GM12874 (cell line): Measurements from ENCODE around the gene GLRX2.

Source experiments
- TF ChIP-seq, protein P1 (sequence below): IDR thresholded peaks from 2 replicates; pipeline ENCODE4 v1.5.1; 2011; ENCODE audit warnings: low read depth, mild to moderate bottlenecking, control low read depth, low read length, moderate library complexity; ENCODE audit not compliant: insufficient read depth

The GLRX2 gene

DNA sequence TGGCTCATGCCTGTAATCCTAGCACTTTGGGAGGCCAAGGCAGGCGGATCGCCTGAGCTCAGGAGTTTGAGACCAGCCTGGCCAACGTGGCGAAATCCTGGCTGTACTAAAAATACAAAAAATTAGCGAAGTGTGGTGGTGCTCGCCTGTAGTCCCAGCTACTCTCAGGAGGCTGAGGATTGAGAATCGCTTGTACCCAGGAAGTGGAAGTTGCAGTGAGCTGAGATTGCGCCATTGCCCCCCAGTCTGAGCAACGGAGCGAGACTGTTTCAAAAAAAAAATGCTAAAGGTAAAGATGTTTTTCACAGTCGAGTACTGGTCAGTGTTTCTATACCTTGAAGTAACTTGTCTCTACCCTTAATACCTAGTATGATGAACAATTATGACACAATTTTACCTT, 11.1 kb downstream of the GLRX2 start:
- TF ChIP-seq, protein P1, sequence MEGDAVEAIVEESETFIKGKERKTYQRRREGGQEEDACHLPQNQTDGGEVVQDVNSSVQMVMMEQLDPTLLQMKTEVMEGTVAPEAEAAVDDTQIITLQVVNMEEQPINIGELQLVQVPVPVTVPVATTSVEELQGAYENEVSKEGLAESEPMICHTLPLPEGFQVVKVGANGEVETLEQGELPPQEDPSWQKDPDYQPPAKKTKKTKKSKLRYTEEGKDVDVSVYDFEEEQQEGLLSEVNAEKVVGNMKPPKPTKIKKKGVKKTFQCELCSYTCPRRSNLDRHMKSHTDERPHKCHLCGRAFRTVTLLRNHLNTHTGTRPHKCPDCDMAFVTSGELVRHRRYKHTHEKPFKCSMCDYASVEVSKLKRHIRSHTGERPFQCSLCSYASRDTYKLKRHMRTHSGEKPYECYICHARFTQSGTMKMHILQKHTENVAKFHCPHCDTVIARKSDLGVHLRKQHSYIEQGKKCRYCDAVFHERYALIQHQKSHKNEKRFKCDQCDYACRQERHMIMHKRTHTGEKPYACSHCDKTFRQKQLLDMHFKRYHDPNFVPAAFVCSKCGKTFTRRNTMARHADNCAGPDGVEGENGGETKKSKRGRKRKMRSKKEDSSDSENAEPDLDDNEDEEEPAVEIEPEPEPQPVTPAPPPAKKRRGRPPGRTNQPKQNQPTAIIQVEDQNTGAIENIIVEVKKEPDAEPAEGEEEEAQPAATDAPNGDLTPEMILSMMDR, result no peak

GRCh38 chr1:193090865-193091264, 14.3 kb downstream of the GLRX2 start:
- TF ChIP-seq, protein P1, result no peak

GRCh38 chr1:193087893-193088292, 17.3 kb downstream of the GLRX2 start:
- TF ChIP-seq, protein P1, result no peak

DNA sequence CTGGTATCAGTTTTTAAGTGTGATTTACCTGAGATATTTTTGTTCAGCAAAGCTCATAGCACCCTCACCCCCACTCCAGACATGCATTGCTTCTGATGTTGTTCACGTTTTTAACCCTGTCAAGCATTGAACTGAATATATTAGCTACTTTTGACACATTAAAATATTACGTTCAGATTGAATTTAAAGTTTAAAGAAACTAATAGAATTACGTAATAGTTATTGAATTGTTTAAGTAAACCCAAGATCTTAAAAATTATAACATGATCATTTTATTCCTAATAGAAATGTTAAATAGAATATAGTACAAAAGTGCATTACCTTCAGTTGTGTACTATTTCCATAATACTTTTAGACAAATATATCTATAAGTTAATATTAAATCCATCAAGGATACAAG, 18.9 kb downstream of the GLRX2 start:
- TF ChIP-seq, protein P1, result no peak

DNA sequence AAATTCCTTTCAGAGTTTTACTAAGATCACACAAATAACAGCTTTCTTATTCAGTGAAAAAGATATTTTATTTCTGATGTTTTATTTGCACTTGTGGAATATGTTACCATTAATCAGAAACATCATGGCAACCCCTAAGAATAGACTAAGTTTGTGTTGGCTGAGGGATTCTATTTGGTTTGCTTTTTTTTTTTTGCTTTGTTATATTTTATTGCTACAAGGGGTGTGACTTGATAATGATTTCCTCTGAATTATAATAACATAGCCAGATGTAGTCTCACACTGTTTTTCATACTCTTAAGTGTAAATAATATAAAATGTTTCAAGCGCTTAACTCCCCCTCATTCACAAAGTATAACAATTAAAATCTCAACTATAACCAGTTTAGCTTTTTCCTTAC, 20.0 kb downstream of the GLRX2 start:
- TF ChIP-seq, protein P1, result no peak

DNA sequence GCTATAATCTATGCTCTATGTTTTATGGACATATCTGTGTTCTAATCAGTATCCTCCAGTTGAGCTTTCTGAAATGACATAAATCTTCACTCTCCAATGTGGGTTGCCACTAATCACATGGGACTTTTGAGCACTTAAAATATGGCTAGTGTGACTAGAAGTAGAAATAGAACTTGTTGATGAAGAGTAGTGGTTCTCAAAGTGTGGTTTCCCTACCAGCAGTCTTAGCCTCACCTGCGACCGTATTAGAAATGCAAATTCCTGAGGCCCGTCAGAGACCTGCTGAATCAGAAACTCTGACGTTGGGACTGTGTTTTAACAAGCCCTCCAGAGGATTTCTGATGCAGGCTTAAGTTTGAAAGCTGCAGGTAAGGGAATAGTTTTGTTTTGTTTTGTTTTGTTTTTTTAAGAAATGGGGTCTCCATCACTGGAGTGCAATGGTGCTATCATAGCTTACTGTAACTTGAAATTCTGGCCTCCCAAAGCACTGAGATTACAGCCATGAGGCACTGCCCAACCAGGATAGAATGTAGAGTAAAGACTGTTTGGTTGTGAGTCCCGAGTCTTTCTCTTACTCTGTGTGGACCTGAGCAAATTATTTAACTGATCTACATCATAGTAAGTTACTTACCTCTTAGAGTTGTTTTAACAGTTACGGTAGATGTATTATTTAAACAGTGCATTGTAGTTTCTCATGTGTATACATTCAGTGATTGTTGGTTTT, 21.7 kb downstream of the GLRX2 start:
- TF ChIP-seq, protein P1, result no peak

- TF ChIP-seq, protein P1, result no peak
Measured at GRCh38 chr1:193079187-193079586, 26.0 kb downstream of the GLRX2 start.
